IPS DF 6.9 (cell line): ENCODE measurements around the gene SARDH.
"Not testable (repeated sequence)": the region's sequence is repeated elsewhere in the genome, so short reads cannot be mapped to it uniquely, and the experiment has no call there.

Experiments
- DNase-seq: peaks from one replicate; pipeline ENCODE4 v3.0.0-alpha.2; 2013; ENCODE audit warnings: low read depth, low spot score
- H3K27ac ChIP-seq: one replicate; pipeline ENCODE4 v1.5.1; 2013; ENCODE audit warnings: low read length, control low read depth
- H3K27me3 ChIP-seq: 2 replicates; pipeline ENCODE4 v1.6.1; 2013; ENCODE audit warnings: mild to moderate bottlenecking, low read length; ENCODE audit not compliant: control insufficient read depth, insufficient read depth
- H3K36me3 ChIP-seq: 2 replicates; pipeline ENCODE4 v1.6.1; 2013; ENCODE audit warnings: low read length; ENCODE audit not compliant: control insufficient read depth, insufficient read depth
- H3K4me1 ChIP-seq: 2 replicates; pipeline ENCODE4 v1.6.1; 2013; ENCODE audit warnings: low read length; ENCODE audit not compliant: control insufficient read depth, insufficient read depth
- H3K4me3 ChIP-seq: 2 replicates; pipeline ENCODE4 v1.5.1; 2013; ENCODE audit warnings: mild to moderate bottlenecking, low read length
- H3K9me3 ChIP-seq: 2 replicates; pipeline ENCODE4 v1.6.1; 2013; ENCODE audit warnings: low read length, inconsistent platforms; ENCODE audit not compliant: control insufficient read depth, insufficient read depth
- WGBS: extraction: QIAGEN DNeasy Blood & Tissue Kit; methylation state at CpG from one replicate; pipeline ENCODE4 v1.1.7; 2013; ENCODE audit warnings: mixed read lengths, missing lambda C conversion rate; ENCODE audit not compliant: insufficient read length, insufficient coverage; 5-methylcytosine and 5-hydroxymethylcytosine counted together

Gene SARDH

GRCh38 chr9:133680250-133680975 is 57.7 kb downstream of the SARDH start:
- Histone ChIP-seq H3K4me1 (no peaks in the 10 kb centered on the region; the same call in 1 of the 2 replicates), H3K4me3 (no peak overlapping the region), H3K27ac (no peak overlapping the region), H3K27me3 (no peaks in the 10 kb centered on the region), H3K9me3 (no peaks in the 10 kb centered on the region), H3K36me3 (no peaks in the 10 kb centered on the region; the same call in 1 of the 2 replicates)
- WGBS, result no CpG with 5 or more reads among the region's 21 CpGs
- DNase-seq, result no peak

GRCh38 chr9:133679466-133680061 is 58.6 kb downstream of the SARDH start:
- H3K4me3 ChIP-seq, result no peak overlapping the region
- no peaks in the 10 kb centered on the region; the same call in 1 of the 2 replicates for H3K36me3 ChIP-seq
- no CpG with 5 or more reads among the region's 35 CpGs for WGBS
- H3K9me3 ChIP-seq, result no peaks in the 10 kb centered on the region
- no peaks in the 10 kb centered on the region; the same call in 1 of the 2 replicates for H3K4me1 ChIP-seq
- no peak overlapping the region for H3K27ac ChIP-seq
- H3K27me3 ChIP-seq, result no peaks in the 10 kb centered on the region
- no peak for DNase-seq

GRCh38 chr9:133679056-133679455 is 59.1 kb downstream of the SARDH start:
- DNase-seq, result no peak
- Histone ChIP-seq H3K27me3 (no peaks in the 10 kb centered on the region), H3K36me3 (no peaks in the 10 kb centered on the region; the same call in 1 of the 2 replicates), H3K9me3 (no peaks in the 10 kb centered on the region), H3K4me3 (no peak overlapping the region), H3K27ac (no peak overlapping the region), H3K4me1 (no peaks in the 10 kb centered on the region)
- WGBS, result no CpG with 5 or more reads among the region's 15 CpGs

GRCh38 chr9:133677126-133678010 is 60.8 kb downstream of the SARDH start:
- WGBS, result no CpG with 5 or more reads among the region's 17 CpGs
- no peaks in the 10 kb centered on the region for H3K4me1 ChIP-seq
- no peak overlapping the region for H3K4me3 ChIP-seq
- H3K27ac ChIP-seq, result no peak overlapping the region
- no peaks in the 10 kb centered on the region; the same call in 1 of the 2 replicates for H3K36me3 ChIP-seq
- H3K27me3 ChIP-seq, result no peaks in the 10 kb centered on the region
- no peaks in the 10 kb centered on the region for H3K9me3 ChIP-seq
- no peak for DNase-seq

GRCh38 chr9:133676450-133676849 is 61.7 kb downstream of the SARDH start:
- no peaks in the 10 kb centered on the region for H3K4me1 ChIP-seq
- no peaks in the 10 kb centered on the region for H3K9me3 ChIP-seq
- H3K36me3 ChIP-seq, result no peaks in the 10 kb centered on the region; the same call in 1 of the 2 replicates
- no peak overlapping the region for H3K4me3 ChIP-seq
- WGBS, result no CpG with 5 or more reads among the region's 10 CpGs
- DNase-seq, result no peak
- H3K27ac ChIP-seq, result no peak overlapping the region
- H3K27me3 ChIP-seq, result no peaks in the 10 kb centered on the region

GRCh38 chr9:133675796-133676195 is 62.4 kb downstream of the SARDH start:
- not testable (repeated sequence) for H3K4me1 ChIP-seq, H3K27ac ChIP-seq, H3K36me3 ChIP-seq, DNase-seq, H3K9me3 ChIP-seq, H3K4me3 ChIP-seq, H3K27me3 ChIP-seq
- no CpG with 5 or more reads among the region's 3 CpGs for WGBS

GRCh38 chr9:133674091-133674490 is 64.1 kb downstream of the SARDH start:
- DNase-seq, result no peak
- H3K27me3 ChIP-seq, result no peaks in the 10 kb centered on the region
- H3K4me3 ChIP-seq, result no peak overlapping the region
- no peaks in the 10 kb centered on the region for H3K4me1 ChIP-seq
- WGBS, result no CpG with 5 or more reads among the region's 14 CpGs
- no peaks in the 10 kb centered on the region for H3K9me3 ChIP-seq
- no peaks in the 10 kb centered on the region for H3K36me3 ChIP-seq
- no peak overlapping the region for H3K27ac ChIP-seq

- H3K9me3 ChIP-seq, result no peaks in the 10 kb centered on the region
- no peak overlapping the region for H3K4me3 ChIP-seq
- H3K4me1 ChIP-seq, result no peaks in the 10 kb centered on the region
- no peak overlapping the region for H3K27ac ChIP-seq
- H3K27me3 ChIP-seq, result no peaks in the 10 kb centered on the region
- no peaks in the 10 kb centered on the region for H3K36me3 ChIP-seq
- WGBS, result no CpG with 5 or more reads among the region's 9 CpGs
- no peak for DNase-seq
Measured at GRCh38 chr9:133673258-133673655, 64.9 kb downstream of the SARDH start.

GRCh38 chr9:133672503-133673257 is 65.5 kb downstream of the SARDH start:
- H3K27me3 ChIP-seq, result no peaks in the 10 kb centered on the region
- H3K4me1 ChIP-seq, result no peaks in the 10 kb centered on the region
- H3K9me3 ChIP-seq, result no peaks in the 10 kb centered on the region
- no peak overlapping the region for H3K4me3 ChIP-seq
- DNase-seq, result no peak
- no peak overlapping the region for H3K27ac ChIP-seq
- WGBS, result no CpG with 5 or more reads among the region's 31 CpGs
- H3K36me3 ChIP-seq, result no peaks in the 10 kb centered on the region

- Histone ChIP-seq H3K4me3 (no peak overlapping the region), H3K27ac (no peak overlapping the region)
Measured at GRCh38 chr9:133671371-133671770, 66.8 kb downstream of the SARDH start.

More at GRCh38 chr9:133671371-133671770, 66.8 kb downstream of the SARDH start:
- H3K9me3 ChIP-seq, result no peaks in the 10 kb centered on the region
- WGBS, result no CpG with 5 or more reads among the region's 21 CpGs
- H3K27me3 ChIP-seq, result no peaks in the 10 kb centered on the region
- no peak for DNase-seq
- no peaks in the 10 kb centered on the region for H3K4me1 ChIP-seq
- H3K36me3 ChIP-seq, result no peaks in the 10 kb centered on the region
